HepG2 (cell line): Measurements from ENCODE around the gene AJUBA. TPM values are rescaled to one million over a fixed set of nuclear protein-coding genes. Genes with fewer than 3 reads are reported as not detected.

Source experiments
- ARID3A ChIP-seq: IDR thresholded peaks from 2 replicates; pipeline ENCODE4 v1.6.1; 2012; ENCODE audit warnings: low read depth, low read length, improper control_type of control experiment
- BHLHE40 ChIP-seq: IDR thresholded peaks from 2 replicates; pipeline ENCODE4 v1.6.1; 2011; ENCODE audit warnings: low read length, improper control_type of control experiment
- HDAC2 ChIP-seq: sonication (generic); formaldehyde crosslinking; IDR thresholded peaks from 2 replicates; pipeline ENCODE4 v1.4.0; 2020; ENCODE audit warnings: missing genetic modification reagents
- IKZF4 ChIP-seq: sonication (generic); formaldehyde crosslinking; IDR thresholded peaks from 2 replicates; pipeline ENCODE4 v1.5.1; 2020; ENCODE audit warnings: borderline replicate concordance, mild to moderate bottlenecking, low read depth, missing genetic modification reagents; ENCODE audit errors: not compliant biosample characterization
- ZNF383 ChIP-seq: sonication (generic); formaldehyde crosslinking; IDR thresholded peaks from 2 replicates; pipeline ENCODE4 v1.4.0; 2020; ENCODE audit warnings: missing genetic modification reagents, mild to moderate bottlenecking, borderline replicate concordance
- ZNF558 ChIP-seq: sonication (generic); formaldehyde crosslinking; IDR thresholded peaks from 2 replicates; pipeline ENCODE4 v1.9.0; 2022; ENCODE audit warnings: mild to moderate bottlenecking, missing genetic modification reagents, borderline replicate concordance
- ZNF83 ChIP-seq: sonication (generic); formaldehyde crosslinking; IDR thresholded peaks from 2 replicates; pipeline ENCODE4 v1.4.0; 2020; ENCODE audit warnings: missing genetic modification reagents, mild to moderate bottlenecking, borderline replicate concordance
- polyA plus RNA-seq, 8 experiments: library from polyadenylated mRNA; depleted of rRNA in 3 of 8; stranded (reverse) in 7 of 8; unstranded in 1 of 8; fragments of >200 nt; fragmentation: Illumina TruSeq in 4 of 8; extraction: Trizol in 4 of 8; gene quantifications; 2 replicates each; pipeline versions ENCODE4 v1.2.1 to v1.2.3, GENCODE V29; 2011 to 2016; ENCODE audit warnings: low read depth in 4 of 8, missing spikeins in 1 of 8, mixed read lengths in 1 of 8; ENCODE audit not compliant: insufficient read depth in 1 of 8
- total RNA-seq, 5 experiments: library from RNA; depleted of rRNA; stranded (reverse); fragments of >200 nt; fragmentation: Illumina TruSeq; extraction: Trizol; gene quantifications; 2 replicates each; pipeline ENCODE4 v1.2.3, GENCODE V29; 2016; ENCODE audit warnings: low read depth in 1 of 5
- TF ChIP-seq, protein P1 (sequence below): sonication (generic); formaldehyde crosslinking; IDR thresholded peaks from 2 replicates; pipeline ENCODE4 v1.5.0; 2020; ENCODE audit warnings: missing genetic modification reagents, mild to moderate bottlenecking, borderline replicate concordance
- TF ChIP-seq, protein P2 (sequence below): sonication (generic); formaldehyde crosslinking; IDR thresholded peaks from 2 replicates; pipeline ENCODE4 v1.4.0; 2020; ENCODE audit warnings: missing genetic modification reagents, low read depth, mild to moderate bottlenecking, borderline replicate concordance
- TF ChIP-seq, protein P3 (sequence below): sonication (generic); formaldehyde crosslinking; IDR thresholded peaks from 2 replicates; pipeline ENCODE4 v1.5.1; 2020; ENCODE audit warnings: missing genetic modification reagents, mild to moderate bottlenecking, borderline replicate concordance
- TF ChIP-seq, protein P4 (sequence below): sonication (generic); formaldehyde crosslinking; IDR thresholded peaks from 2 replicates; pipeline ENCODE4 v1.4.0; 2020; ENCODE audit warnings: mild to moderate bottlenecking, missing genetic modification reagents, borderline replicate concordance
- TF ChIP-seq, protein P5 (sequence below): sonication (generic); formaldehyde crosslinking; IDR thresholded peaks from 2 replicates; pipeline ENCODE4 v1.8.1; 2022; ENCODE audit warnings: mild to moderate bottlenecking, missing genetic modification reagents
- TF ChIP-seq, protein P6 (sequence below): sonication (generic); formaldehyde crosslinking; conservative IDR thresholded peaks from 2 replicates; pipeline ENCODE4 v1.4.0; 2020; ENCODE audit warnings: missing genetic modification reagents

AJUBA gene
- total and polyA plus RNA-seq, 2 of the 13 experiments (the other 11 are each of a cell fraction or from before 2014, with no cell fraction given): 157 to 241 TPM

DNA sequence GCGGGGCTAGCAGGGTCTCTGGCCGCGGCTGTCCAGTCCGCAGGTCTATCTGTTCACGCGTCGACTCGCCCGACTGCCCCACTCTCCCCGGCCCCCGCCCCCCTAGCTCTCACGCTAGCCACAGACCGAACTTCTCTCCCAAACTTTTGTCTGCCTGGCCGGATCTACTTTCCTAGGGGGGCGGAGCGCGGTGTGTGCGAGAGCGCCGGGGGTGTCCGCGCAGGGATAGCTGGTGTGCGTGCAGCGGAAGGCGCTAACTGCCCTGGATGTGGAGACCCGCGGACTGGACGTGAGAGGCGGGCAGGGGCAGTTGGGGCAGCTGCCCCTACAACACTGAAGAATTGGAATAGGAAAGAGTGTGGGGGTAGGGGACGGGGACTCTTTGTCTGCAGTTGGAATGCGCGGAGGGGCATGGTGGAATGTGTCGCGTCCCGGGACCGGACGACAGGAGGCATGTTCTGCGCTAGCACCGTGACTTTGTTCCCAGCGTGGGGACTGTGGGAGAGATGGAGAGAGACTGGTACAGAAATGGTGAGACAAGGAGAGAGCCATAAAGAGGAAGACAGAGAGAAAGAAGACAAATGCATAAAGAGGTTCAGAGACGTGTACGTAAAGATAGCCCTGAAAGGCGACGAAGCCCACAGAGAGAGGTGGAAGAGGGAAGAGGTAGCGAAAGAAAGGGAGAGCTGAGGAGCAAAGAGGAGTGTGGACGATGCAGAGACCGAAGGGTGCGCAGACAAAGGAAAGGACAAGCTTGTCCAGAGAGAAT lies at the start of gene AJUBA (continued):
- TF ChIP-seq IKZF4 (CRISPR knock-in tag): peak; percentile 96
- TF ChIP-seq, protein P1, sequence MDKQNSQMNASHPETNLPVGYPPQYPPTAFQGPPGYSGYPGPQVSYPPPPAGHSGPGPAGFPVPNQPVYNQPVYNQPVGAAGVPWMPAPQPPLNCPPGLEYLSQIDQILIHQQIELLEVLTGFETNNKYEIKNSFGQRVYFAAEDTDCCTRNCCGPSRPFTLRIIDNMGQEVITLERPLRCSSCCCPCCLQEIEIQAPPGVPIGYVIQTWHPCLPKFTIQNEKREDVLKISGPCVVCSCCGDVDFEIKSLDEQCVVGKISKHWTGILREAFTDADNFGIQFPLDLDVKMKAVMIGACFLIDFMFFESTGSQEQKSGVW: no peak
- TF ChIP-seq, protein P2, sequence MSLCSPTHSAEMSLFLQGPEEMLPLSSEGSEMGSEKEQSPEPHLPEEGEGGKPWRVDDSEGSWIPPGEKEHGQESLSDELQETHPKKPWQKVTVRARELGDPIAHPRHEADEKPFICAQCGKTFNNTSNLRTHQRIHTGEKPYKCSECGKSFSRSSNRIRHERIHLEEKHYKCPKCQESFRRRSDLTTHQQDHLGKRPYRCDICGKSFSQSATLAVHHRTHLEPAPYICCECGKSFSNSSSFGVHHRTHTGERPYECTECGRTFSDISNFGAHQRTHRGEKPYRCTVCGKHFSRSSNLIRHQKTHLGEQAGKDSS: peak; percentile 99
- TF ChIP-seq, protein P3, sequence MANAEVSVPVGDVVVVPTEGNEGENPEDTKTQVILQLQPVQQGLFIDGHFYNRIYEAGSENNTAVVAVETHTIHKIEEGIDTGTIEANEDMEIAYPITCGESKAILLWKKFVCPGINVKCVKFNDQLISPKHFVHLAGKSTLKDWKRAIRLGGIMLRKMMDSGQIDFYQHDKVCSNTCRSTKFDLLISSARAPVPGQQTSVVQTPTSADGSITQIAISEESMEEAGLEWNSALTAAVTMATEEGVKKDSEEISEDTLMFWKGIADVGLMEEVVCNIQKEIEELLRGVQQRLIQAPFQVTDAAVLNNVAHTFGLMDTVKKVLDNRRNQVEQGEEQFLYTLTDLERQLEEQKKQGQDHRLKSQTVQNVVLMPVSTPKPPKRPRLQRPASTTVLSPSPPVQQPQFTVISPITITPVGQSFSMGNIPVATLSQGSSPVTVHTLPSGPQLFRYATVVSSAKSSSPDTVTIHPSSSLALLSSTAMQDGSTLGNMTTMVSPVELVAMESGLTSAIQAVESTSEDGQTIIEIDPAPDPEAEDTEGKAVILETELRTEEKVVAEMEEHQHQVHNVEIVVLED (CRISPR knock-in tag): peak; percentile 96
- TF ChIP-seq, protein P4, sequence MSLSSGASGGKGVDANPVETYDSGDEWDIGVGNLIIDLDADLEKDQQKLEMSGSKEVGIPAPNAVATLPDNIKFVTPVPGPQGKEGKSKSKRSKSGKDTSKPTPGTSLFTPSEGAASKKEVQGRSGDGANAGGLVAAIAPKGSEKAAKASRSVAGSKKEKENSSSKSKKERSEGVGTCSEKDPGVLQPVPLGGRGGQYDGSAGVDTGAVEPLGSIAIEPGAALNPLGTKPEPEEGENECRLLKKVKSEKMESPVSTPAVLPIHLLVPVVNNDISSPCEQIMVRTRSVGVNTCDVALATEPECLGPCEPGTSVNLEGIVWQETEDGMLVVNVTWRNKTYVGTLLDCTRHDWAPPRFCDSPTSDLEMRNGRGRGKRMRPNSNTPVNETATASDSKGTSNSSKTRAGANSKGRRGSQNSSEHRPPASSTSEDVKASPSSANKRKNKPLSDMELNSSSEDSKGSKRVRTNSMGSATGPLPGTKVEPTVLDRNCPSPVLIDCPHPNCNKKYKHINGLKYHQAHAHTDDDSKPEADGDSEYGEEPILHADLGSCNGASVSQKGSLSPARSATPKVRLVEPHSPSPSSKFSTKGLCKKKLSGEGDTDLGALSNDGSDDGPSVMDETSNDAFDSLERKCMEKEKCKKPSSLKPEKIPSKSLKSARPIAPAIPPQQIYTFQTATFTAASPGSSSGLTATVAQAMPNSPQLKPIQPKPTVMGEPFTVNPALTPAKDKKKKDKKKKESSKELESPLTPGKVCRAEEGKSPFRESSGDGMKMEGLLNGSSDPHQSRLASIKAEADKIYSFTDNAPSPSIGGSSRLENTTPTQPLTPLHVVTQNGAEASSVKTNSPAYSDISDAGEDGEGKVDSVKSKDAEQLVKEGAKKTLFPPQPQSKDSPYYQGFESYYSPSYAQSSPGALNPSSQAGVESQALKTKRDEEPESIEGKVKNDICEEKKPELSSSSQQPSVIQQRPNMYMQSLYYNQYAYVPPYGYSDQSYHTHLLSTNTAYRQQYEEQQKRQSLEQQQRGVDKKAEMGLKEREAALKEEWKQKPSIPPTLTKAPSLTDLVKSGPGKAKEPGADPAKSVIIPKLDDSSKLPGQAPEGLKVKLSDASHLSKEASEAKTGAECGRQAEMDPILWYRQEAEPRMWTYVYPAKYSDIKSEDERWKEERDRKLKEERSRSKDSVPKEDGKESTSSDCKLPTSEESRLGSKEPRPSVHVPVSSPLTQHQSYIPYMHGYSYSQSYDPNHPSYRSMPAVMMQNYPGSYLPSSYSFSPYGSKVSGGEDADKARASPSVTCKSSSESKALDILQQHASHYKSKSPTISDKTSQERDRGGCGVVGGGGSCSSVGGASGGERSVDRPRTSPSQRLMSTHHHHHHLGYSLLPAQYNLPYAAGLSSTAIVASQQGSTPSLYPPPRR (CRISPR knock-in tag): peak; percentile 91
- TF ChIP-seq, protein P5, sequence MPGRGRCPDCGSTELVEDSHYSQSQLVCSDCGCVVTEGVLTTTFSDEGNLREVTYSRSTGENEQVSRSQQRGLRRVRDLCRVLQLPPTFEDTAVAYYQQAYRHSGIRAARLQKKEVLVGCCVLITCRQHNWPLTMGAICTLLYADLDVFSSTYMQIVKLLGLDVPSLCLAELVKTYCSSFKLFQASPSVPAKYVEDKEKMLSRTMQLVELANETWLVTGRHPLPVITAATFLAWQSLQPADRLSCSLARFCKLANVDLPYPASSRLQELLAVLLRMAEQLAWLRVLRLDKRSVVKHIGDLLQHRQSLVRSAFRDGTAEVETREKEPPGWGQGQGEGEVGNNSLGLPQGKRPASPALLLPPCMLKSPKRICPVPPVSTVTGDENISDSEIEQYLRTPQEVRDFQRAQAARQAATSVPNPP (CRISPR knock-in tag): no peak
- TF ChIP-seq, protein P6, sequence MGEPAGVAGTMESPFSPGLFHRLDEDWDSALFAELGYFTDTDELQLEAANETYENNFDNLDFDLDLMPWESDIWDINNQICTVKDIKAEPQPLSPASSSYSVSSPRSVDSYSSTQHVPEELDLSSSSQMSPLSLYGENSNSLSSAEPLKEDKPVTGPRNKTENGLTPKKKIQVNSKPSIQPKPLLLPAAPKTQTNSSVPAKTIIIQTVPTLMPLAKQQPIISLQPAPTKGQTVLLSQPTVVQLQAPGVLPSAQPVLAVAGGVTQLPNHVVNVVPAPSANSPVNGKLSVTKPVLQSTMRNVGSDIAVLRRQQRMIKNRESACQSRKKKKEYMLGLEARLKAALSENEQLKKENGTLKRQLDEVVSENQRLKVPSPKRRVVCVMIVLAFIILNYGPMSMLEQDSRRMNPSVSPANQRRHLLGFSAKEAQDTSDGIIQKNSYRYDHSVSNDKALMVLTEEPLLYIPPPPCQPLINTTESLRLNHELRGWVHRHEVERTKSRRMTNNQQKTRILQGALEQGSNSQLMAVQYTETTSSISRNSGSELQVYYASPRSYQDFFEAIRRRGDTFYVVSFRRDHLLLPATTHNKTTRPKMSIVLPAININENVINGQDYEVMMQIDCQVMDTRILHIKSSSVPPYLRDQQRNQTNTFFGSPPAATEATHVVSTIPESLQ (CRISPR knock-in tag): no peak; the same call in 1 of the 2 replicates
- peak; percentile 89; the same call in 1 of the 2 replicates for TF ChIP-seq ZNF383 (CRISPR knock-in tag)
- TF ChIP-seq ZNF83 (CRISPR knock-in tag): peak; percentile 96; the same call in 1 of the 2 replicates
- TF ChIP-seq ZNF558 (CRISPR knock-in tag): no peak
- peak; percentile 95 for TF ChIP-seq HDAC2 (CRISPR knock-in tag)
- peak; percentile 76 for TF ChIP-seq BHLHE40
- peak; percentile 55 for TF ChIP-seq ARID3A
